HepG2 (cell line): ENCODE data around the gene MEF2A. TPM values are rescaled to one million over a fixed set of nuclear protein-coding genes. Genes with fewer than 3 reads are reported as not detected.

Experiments
- ETV5 ChIP-seq: IDR thresholded peaks from 2 replicates; pipeline ENCODE4 v1.6.1; 2018; ENCODE audit warnings: missing biosample characterization, missing genetic modification reagents, inconsistent platforms, borderline replicate concordance
- FOSL2 ChIP-seq: sonication (generic); formaldehyde crosslinking; IDR thresholded peaks from 2 replicates; pipeline ENCODE4 v1.4.0; 2020; ENCODE audit warnings: missing genetic modification reagents
- GABPB1 ChIP-seq: IDR thresholded peaks from 2 replicates; pipeline ENCODE4 v1.6.1; 2016; ENCODE audit warnings: mild to moderate bottlenecking, missing genetic modification reagents, moderate library complexity, missing compliant biosample characterization
- KDM2A ChIP-seq: sonication (generic); formaldehyde crosslinking; IDR thresholded peaks from 2 replicates; pipeline ENCODE4 v1.4.0; 2020; ENCODE audit warnings: low read depth, missing genetic modification reagents, borderline replicate concordance
- KLF12 ChIP-seq: sonication (generic); formaldehyde crosslinking; IDR thresholded peaks from 2 replicates; pipeline ENCODE4 v1.4.0; 2020; ENCODE audit warnings: missing genetic modification reagents, borderline replicate concordance
- NFE2L1 ChIP-seq: sonication (generic); formaldehyde crosslinking; IDR thresholded peaks from 2 replicates; pipeline ENCODE4 v1.4.0; 2020; ENCODE audit warnings: missing genetic modification reagents, mild to moderate bottlenecking, borderline replicate concordance
- RAD21 ChIP-seq: fragments of 450-650 bp; formaldehyde crosslinking; IDR thresholded peaks from 2 replicates; pipeline ENCODE4 v1.5.0; 2020; ENCODE audit warnings: mild to moderate bottlenecking
- RXRA ChIP-seq: sonication (generic); formaldehyde crosslinking; IDR thresholded peaks from 2 replicates; pipeline ENCODE4 v1.5.1; 2020; ENCODE audit warnings: missing genetic modification reagents
- TARDBP ChIP-seq: sonication (generic); formaldehyde crosslinking; IDR thresholded peaks from 2 replicates; pipeline ENCODE4 v1.8.0; 2022; ENCODE audit warnings: mild to moderate bottlenecking, missing genetic modification reagents
- ZNF17 ChIP-seq: sonication (generic); formaldehyde crosslinking; IDR thresholded peaks from 2 replicates; pipeline ENCODE4 v1.5.0; 2020; ENCODE audit warnings: mild to moderate bottlenecking, missing genetic modification reagents
- ZNF510 ChIP-seq: sonication (generic); formaldehyde crosslinking; IDR thresholded peaks from 2 replicates; pipeline ENCODE4 v1.4.0; 2020; ENCODE audit warnings: low read depth, mild to moderate bottlenecking, missing genetic modification reagents
- ZNF75D ChIP-seq: sonication (generic); formaldehyde crosslinking; IDR thresholded peaks from 2 replicates; pipeline ENCODE4 v1.8.1; 2023; ENCODE audit warnings: missing genetic modification reagents, mild to moderate bottlenecking, borderline replicate concordance
- polyA plus RNA-seq, 8 experiments: library from polyadenylated mRNA; depleted of rRNA in 3 of 8; stranded (reverse) in 7 of 8; unstranded in 1 of 8; fragments of >200 nt; fragmentation: Illumina TruSeq in 4 of 8; extraction: Trizol in 4 of 8; gene quantifications; 2 replicates each; pipeline versions ENCODE4 v1.2.1 to v1.2.3, GENCODE V29; 2011 to 2016; ENCODE audit warnings: low read depth in 4 of 8, missing spikeins in 1 of 8, mixed read lengths in 1 of 8; ENCODE audit not compliant: insufficient read depth in 1 of 8
- total RNA-seq, 5 experiments: library from RNA; depleted of rRNA; stranded (reverse); fragments of >200 nt; fragmentation: Illumina TruSeq; extraction: Trizol; gene quantifications; 2 replicates each; pipeline ENCODE4 v1.2.3, GENCODE V29; 2016; ENCODE audit warnings: low read depth in 1 of 5
- TF ChIP-seq, protein P1 (sequence below): IDR thresholded peaks from 2 replicates; pipeline ENCODE4 v1.6.1; 2016; ENCODE audit warnings: low read depth
- TF ChIP-seq, protein P2 (sequence below): sonication (generic); formaldehyde crosslinking; IDR thresholded peaks from 2 replicates; pipeline ENCODE4 v1.4.0; 2020; ENCODE audit warnings: mild to moderate bottlenecking, missing genetic modification reagents, borderline replicate concordance
- TF ChIP-seq, protein P3 (sequence below), 2 experiments: sonication (generic) in 1 of 2; formaldehyde crosslinking in 1 of 2; IDR thresholded peaks; 2 replicates each; pipeline versions ENCODE4 v1.4.0 to v1.6.1; 2016 to 2020; ENCODE audit warnings: borderline replicate concordance in 1 of 2, low read depth in 1 of 2, mild to moderate bottlenecking in 1 of 2, missing genetic modification reagents in 1 of 2
- TF ChIP-seq, protein P4 (sequence below): sonication (generic); formaldehyde crosslinking; IDR thresholded peaks from 2 replicates; pipeline ENCODE4 v1.8.0; 2022; ENCODE audit warnings: mild to moderate bottlenecking, missing genetic modification reagents

The MEF2A gene
- total and polyA plus RNA-seq, 2 of the 13 experiments (the other 11 are each of a cell fraction or from before 2014, with no cell fraction given): 15.2 to 24.4 TPM

DNA sequence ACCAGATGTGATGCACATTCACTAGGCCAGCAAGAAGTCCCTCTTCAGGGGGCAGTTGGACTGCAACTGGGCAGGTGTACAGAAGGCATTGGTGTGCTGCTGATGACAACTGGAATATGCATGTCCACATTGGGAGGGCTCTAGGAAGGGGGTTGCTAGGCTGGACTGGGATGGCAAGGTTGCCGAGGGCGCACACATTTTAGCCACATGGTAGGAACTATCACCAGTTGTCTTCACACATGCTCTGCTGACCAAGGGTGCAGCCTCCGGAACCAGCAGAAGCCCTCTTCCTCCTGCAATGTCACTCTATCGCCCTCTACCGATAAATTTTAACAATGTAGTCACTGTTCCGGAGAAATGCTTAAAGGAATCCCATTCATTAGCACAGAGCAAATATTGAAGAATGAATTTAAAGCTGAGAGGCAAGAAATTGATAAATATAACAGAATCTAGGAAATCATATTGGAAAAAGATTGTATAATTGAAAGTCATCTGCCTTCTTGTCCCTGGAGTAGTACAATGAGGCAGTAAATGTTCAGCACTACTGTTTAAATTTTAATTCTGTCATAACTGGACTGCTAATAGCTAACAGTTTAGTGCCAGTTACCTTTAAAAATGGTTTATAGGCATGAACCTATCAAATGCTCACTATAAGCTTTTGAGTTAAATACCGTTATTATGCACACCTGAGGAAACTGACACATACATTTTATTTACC, 190.1 kb downstream of the MEF2A start (continued):
- TF ChIP-seq RXRA (CRISPR knock-in tag) (no peak), ZNF75D (no peak), ZNF510 (CRISPR knock-in tag) (no peak), GABPB1 (CRISPR knock-in tag) (no peak), NFE2L1 (no peak), TARDBP (CRISPR knock-in tag) (no peak), FOSL2 (peak; percentile 11; the same call in 1 of the 2 replicates), ZNF17 (no peak), RAD21 (CRISPR knock-in tag) (peak; percentile 67; the same call in 1 of the 2 replicates), KLF12 (CRISPR knock-in tag) (no peak), KDM2A (CRISPR knock-in tag) (0 out of 2 replicates have a peak, but pooled peaks have one; percentile 37), ETV5 (CRISPR knock-in tag) (peak; percentile 75; the same call in 1 of the 2 replicates)
- TF ChIP-seq, protein P1, sequence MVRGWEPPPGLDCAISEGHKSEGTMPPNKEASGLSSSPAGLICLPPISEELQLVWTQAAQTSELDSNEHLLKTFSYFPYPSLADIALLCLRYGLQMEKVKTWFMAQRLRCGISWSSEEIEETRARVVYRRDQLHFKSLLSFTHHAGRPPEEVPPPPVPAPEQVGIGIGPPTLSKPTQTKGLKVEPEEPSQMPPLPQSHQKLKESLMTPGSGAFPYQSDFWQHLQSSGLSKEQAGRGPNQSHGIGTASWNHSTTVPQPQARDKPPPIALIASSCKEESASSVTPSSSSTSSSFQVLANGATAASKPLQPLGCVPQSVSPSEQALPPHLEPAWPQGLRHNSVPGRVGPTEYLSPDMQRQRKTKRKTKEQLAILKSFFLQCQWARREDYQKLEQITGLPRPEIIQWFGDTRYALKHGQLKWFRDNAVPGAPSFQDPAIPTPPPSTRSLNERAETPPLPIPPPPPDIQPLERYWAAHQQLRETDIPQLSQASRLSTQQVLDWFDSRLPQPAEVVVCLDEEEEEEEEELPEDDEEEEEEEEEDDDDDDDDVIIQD: 0 out of 2 replicates have a peak, but pooled peaks have one; percentile 11
- TF ChIP-seq, protein P2, sequence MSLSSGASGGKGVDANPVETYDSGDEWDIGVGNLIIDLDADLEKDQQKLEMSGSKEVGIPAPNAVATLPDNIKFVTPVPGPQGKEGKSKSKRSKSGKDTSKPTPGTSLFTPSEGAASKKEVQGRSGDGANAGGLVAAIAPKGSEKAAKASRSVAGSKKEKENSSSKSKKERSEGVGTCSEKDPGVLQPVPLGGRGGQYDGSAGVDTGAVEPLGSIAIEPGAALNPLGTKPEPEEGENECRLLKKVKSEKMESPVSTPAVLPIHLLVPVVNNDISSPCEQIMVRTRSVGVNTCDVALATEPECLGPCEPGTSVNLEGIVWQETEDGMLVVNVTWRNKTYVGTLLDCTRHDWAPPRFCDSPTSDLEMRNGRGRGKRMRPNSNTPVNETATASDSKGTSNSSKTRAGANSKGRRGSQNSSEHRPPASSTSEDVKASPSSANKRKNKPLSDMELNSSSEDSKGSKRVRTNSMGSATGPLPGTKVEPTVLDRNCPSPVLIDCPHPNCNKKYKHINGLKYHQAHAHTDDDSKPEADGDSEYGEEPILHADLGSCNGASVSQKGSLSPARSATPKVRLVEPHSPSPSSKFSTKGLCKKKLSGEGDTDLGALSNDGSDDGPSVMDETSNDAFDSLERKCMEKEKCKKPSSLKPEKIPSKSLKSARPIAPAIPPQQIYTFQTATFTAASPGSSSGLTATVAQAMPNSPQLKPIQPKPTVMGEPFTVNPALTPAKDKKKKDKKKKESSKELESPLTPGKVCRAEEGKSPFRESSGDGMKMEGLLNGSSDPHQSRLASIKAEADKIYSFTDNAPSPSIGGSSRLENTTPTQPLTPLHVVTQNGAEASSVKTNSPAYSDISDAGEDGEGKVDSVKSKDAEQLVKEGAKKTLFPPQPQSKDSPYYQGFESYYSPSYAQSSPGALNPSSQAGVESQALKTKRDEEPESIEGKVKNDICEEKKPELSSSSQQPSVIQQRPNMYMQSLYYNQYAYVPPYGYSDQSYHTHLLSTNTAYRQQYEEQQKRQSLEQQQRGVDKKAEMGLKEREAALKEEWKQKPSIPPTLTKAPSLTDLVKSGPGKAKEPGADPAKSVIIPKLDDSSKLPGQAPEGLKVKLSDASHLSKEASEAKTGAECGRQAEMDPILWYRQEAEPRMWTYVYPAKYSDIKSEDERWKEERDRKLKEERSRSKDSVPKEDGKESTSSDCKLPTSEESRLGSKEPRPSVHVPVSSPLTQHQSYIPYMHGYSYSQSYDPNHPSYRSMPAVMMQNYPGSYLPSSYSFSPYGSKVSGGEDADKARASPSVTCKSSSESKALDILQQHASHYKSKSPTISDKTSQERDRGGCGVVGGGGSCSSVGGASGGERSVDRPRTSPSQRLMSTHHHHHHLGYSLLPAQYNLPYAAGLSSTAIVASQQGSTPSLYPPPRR: no peak
- TF ChIP-seq, protein P3, sequence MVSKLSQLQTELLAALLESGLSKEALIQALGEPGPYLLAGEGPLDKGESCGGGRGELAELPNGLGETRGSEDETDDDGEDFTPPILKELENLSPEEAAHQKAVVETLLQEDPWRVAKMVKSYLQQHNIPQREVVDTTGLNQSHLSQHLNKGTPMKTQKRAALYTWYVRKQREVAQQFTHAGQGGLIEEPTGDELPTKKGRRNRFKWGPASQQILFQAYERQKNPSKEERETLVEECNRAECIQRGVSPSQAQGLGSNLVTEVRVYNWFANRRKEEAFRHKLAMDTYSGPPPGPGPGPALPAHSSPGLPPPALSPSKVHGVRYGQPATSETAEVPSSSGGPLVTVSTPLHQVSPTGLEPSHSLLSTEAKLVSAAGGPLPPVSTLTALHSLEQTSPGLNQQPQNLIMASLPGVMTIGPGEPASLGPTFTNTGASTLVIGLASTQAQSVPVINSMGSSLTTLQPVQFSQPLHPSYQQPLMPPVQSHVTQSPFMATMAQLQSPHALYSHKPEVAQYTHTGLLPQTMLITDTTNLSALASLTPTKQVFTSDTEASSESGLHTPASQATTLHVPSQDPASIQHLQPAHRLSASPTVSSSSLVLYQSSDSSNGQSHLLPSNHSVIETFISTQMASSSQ (IDR thresholded peaks at IDR 0.05; ENCODE audit: low read depth): no peak
- TF ChIP-seq, protein P3 (CRISPR knock-in tag; IDR thresholded peaks at IDR 0.05; ENCODE audit: borderline replicate concordance): 0 out of 2 replicates have a peak, but pooled peaks have one; percentile 28
- TF ChIP-seq, protein P4, sequence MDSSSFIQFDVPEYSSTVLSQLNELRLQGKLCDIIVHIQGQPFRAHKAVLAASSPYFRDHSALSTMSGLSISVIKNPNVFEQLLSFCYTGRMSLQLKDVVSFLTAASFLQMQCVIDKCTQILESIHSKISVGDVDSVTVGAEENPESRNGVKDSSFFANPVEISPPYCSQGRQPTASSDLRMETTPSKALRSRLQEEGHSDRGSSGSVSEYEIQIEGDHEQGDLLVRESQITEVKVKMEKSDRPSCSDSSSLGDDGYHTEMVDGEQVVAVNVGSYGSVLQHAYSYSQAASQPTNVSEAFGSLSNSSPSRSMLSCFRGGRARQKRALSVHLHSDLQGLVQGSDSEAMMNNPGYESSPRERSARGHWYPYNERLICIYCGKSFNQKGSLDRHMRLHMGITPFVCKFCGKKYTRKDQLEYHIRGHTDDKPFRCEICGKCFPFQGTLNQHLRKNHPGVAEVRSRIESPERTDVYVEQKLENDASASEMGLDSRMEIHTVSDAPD: no peak
